Articular chondrocyte of knee joint (primary cell): ENCODE data around the gene WNT3A. TPM values are rescaled to one million over a fixed set of nuclear protein-coding genes. Genes with fewer than 3 reads are reported as not detected.

Experiments used
- small RNA-seq: library from RNA; depleted of rRNA; stranded (forward); fragments of <200 nt; gene quantifications from one replicate; pipeline ENCODE3, GENCODE V24; 2012
- total RNA-seq: library from RNA; depleted of rRNA; stranded (reverse); fragments of >200 nt; gene quantifications from 2 replicates; pipeline ENCODE4 v1.2.3, GENCODE V29; 2012

The WNT3A gene
- not detected in 2 replicates for total RNA-seq

GRCh38 chr1:228006786-228007048, at the start of gene WNT3A:
TSS of gene WNT3A (plus strand) at chr1:228006998. CDS start at chr1:228007129, 131 bp downstream.

GRCh38 chr1:228082214-228082917, 75.6 kb downstream of the WNT3A start, which contains the start of gene ARF1:
TSS of gene ARF1 (plus strand) at chr1:228082708. CDS start at chr1:228097115, 14,407 bp downstream.

GRCh38 chr1:228102791-228103620, 96.2 kb downstream of the WNT3A start, which contains the start of gene C1orf35:
TSS of gene C1orf35 (minus strand) at chr1:228103325. CDS start at chr1:228103227, 98 bp downstream.

GRCh38 chr1:228109073-228109961, 102.5 kb downstream of the WNT3A start, which contains the start of gene MRPL55:
TSS of gene MRPL55 (minus strand) at chr1:228109299. CDS start at chr1:228108260, 1,039 bp downstream.

Small RNA genes within 50 kb of the gene (small RNA-seq; reads per million reads assigned to genes)
- gene SEPT14P17 = not detected

Other genes starting within 250 kb of the WNT3A start
- gene PRSS38, start 191.3 kb upstream of the WNT3A start, total RNA-seq = not detected in 2 replicates
- 0.52 and 0.76 TPM in 2 replicates for gene WNT9A, start 59.1 kb upstream of the WNT3A start, total RNA-seq
- 267 and 269 TPM in 2 replicates for gene ARF1, start 75.7 kb downstream of the WNT3A start, total RNA-seq
- gene C1orf35, start 96.3 kb downstream of the WNT3A start, total RNA-seq = 3.4 and 5.6 TPM in 2 replicates
- gene MRPL55, start 102.3 kb downstream of the WNT3A start, total RNA-seq = 27.0 and 29.3 TPM in 2 replicates
- 249 and 276 TPM in 2 replicates for gene GUK1, start 133.3 kb downstream of the WNT3A start, total RNA-seq
- gene GJC2, start 142.9 kb downstream of the WNT3A start, total RNA-seq = 2.1 TPM in 2 replicates
- 4.6 and 4.8 TPM in 2 replicates for gene IBA57, start 158.8 kb downstream of the WNT3A start, total RNA-seq
- gene OBSCN, start 201.0 kb downstream of the WNT3A start, total RNA-seq = 5.0 and 5.9 TPM in 2 replicates